Common myeloid progenitor, CD34-positive (primary cell): Measurements from ENCODE around the gene MYRIP.
A peak's percentile ranks its signal among the peaks of the same experiment; 100 is the strongest.

Experiments used
- CTCF ChIA-PET: fragments of 350-600 bp; sonication (Branson Sonifier 250); formaldehyde crosslinking; loops from one replicate; lab custom pipeline; 2021; ENCODE audit warnings: antibody characterized with exemption; lab: Charles Lee
- POLR2A ChIA-PET: fragments of 350-600 bp; sonication (Branson Sonifier 250); formaldehyde crosslinking; loops from one replicate; lab custom pipeline; 2021; ENCODE audit warnings: antibody characterized with exemption; lab: Charles Lee
- DNase-seq, 3 donors: peaks; one replicate each; pipeline versions ENCODE4 v3.0.0 to v3.0.0-alpha.2; 2013
- H3K27ac ChIP-seq, 2 experiments: 1 replicate in 1 of 2; 2 replicates in 1 of 2; pipeline ENCODE4 v1.7.0; 2013; ENCODE audit warnings: inconsistent platforms in 2 of 2, low read length in 2 of 2, mild to moderate bottlenecking in 2 of 2, low read depth in 1 of 2, moderate library complexity in 1 of 2; ENCODE audit not compliant: severe bottlenecking in 2 of 2, insufficient read depth in 1 of 2, poor library complexity in 1 of 2
- H3K27me3 ChIP-seq, 5 experiments: replicated peaks in 2 of 5; 1 replicate in 3 of 5; 2 replicates in 2 of 5; pipeline versions ENCODE4 v1.6.1 to v1.7.0; 2013; ENCODE audit warnings: low read length in 4 of 5, mild to moderate bottlenecking in 2 of 5, moderate library complexity in 2 of 5, inconsistent platforms in 1 of 5; ENCODE audit not compliant: insufficient read depth in 5 of 5, control insufficient read depth in 4 of 5
- H3K36me3 ChIP-seq, 4 experiments: 1 replicate in 2 of 4; 2 replicates in 2 of 4; pipeline versions ENCODE4 v1.6.1 to v1.7.0; 2013; ENCODE audit warnings: low read length in 3 of 4, control low read depth in 1 of 4, mild to moderate bottlenecking in 1 of 4; ENCODE audit not compliant: control insufficient read depth in 4 of 4, insufficient read depth in 4 of 4
- H3K4me1 ChIP-seq, 4 experiments: 1 replicate in 3 of 4; 2 replicates in 1 of 4; pipeline versions ENCODE4 v1.6.1 to v1.7.1; 2013; ENCODE audit warnings: low read length in 3 of 4, mild to moderate bottlenecking in 3 of 4, control low read depth in 1 of 4, inconsistent platforms in 1 of 4, moderate library complexity in 1 of 4; ENCODE audit not compliant: control insufficient read depth in 4 of 4, insufficient read depth in 4 of 4; ENCODE audit errors: control extremely low read depth in 1 of 4
- H3K4me3 ChIP-seq, 7 experiments: 1 replicate in 4 of 7; 2 replicates in 3 of 7; pipeline versions ENCODE4 v1.5.1 to v1.7.0; 2013; ENCODE audit warnings: mild to moderate bottlenecking in 7 of 7, low read length in 6 of 7, moderate library complexity in 6 of 7, inconsistent platforms in 2 of 7, low read depth in 2 of 7, control low read depth in 1 of 7; ENCODE audit not compliant: insufficient read depth in 4 of 7, control insufficient read depth in 1 of 7; ENCODE audit errors: extremely low read depth in 1 of 7
- H3K9me3 ChIP-seq, 5 experiments: 1 replicate in 4 of 5; 2 replicates in 1 of 5; pipeline versions ENCODE4 v1.6.1 to v1.7.1; 2013; ENCODE audit warnings: low read length in 4 of 5, mild to moderate bottlenecking in 2 of 5, inconsistent platforms in 1 of 5, low read depth in 1 of 5, moderate library complexity in 1 of 5; ENCODE audit not compliant: control insufficient read depth in 4 of 5, insufficient read depth in 2 of 5; ENCODE audit errors: control extremely low read depth in 1 of 5
- WGBS: methylation state at CpG from one replicate; pipeline ENCODE4 v1.1.5; 2013; ENCODE audit not compliant: insufficient coverage; 5-methylcytosine and 5-hydroxymethylcytosine counted together

The MYRIP gene

DNA sequence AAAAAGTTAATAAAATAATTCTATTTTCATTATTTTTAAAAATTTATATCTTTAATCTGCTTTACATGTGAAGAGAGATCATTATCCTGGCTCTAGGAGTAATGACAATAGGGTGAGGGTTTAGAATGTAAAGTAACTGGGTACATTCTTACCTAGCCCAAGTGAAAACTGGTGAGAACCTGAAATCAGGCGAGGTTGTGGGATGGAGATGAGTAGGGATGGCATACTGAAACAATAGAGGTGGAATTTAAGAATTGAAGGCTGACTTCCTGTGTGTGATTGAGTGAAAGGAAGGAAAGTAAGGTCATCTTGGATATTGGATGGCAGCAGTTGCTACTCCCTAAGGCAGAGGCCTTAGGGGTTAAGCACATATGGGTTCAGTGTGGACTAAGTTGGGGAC lies 82.7 kb downstream of the MYRIP start:
- DNase-seq, result no peak
- no peaks in the 10 kb centered on the region for H3K27me3 ChIP-seq
- ChIA-PET POLR2A (no interaction called here), CTCF (no interaction called here)
- peaks cover 0 to 2% (median 0%) of the 10 kb centered on the region in 4 experiments for H3K4me1 ChIP-seq
- no peak overlapping the region for H3K27ac ChIP-seq
- no peaks in the 10 kb centered on the region for H3K9me3 ChIP-seq
- WGBS, result 100% methylated on average over 1 of the region's 1 CpG
- H3K36me3 ChIP-seq, result no peaks in the 10 kb centered on the region
- no peak overlapping the region for H3K4me3 ChIP-seq

DNA sequence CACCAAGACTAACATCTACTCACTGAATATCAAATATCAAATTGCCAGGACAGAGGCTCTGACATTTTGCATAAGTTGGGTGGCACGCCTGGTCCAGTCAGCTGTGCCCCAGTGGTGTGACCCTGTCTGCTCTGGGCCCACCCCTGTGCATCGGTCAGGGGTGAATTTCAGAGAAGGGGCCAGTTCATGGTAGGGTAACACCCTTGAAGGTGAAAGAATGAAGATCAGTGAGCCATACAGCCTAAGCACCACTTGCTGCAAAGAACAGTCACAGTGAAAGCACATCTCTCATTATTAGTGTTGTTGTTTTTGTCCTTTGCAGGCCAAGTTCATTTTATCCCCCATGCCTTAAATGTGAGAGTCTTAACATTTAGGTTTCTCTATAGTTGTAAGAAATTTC lies 86.8 kb downstream of the MYRIP start:
- ChIA-PET POLR2A (no interaction called here), CTCF (no interaction called here)
- no peak for DNase-seq
- Histone ChIP-seq H3K9me3 (no peaks in the 10 kb centered on the region), H3K27me3 (no peaks in the 10 kb centered on the region), H3K4me3 (no peak overlapping the region), H3K36me3 (no peaks in the 10 kb centered on the region), H3K4me1 (no peaks in the 10 kb centered on the region), H3K27ac (no peak overlapping the region)
- 93% methylated on average over 2 of the region's 2 CpGs for WGBS

DNA sequence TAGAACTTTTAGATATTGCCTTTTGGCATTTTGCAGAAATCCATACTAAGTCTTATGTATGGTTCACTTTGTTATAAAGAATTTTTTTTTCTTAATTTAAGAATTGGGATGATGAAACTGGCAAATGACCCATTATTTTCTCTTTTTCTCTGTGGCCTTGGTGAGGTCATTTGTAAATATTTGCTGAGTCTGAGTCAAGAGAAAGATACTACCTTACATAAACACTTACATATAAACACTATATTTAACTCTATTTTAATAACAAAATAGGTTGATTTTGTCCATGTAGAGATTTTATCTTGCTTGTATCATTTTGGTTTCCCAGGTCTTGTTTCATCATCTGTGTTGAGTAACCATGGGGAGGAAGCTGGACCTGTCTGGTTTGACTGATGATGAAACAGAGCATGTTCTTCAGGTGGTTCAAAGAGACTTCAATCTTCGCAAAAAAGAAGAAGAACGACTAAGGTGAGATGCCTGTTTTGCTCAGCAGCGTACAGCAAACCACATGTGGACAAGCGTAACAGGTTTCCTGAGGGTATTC lies 91.1 kb downstream of the MYRIP start:
- 100% methylated on average over 4 of the region's 4 CpGs for WGBS
- no peak overlapping the region for H3K4me3 ChIP-seq
- no peak for DNase-seq
- no peaks in the 10 kb centered on the region for H3K36me3 ChIP-seq
- H3K4me1 ChIP-seq, result no peaks in the 10 kb centered on the region
- no peak overlapping the region for H3K27ac ChIP-seq
- CTCF ChIA-PET, result interaction anchor here (1.4 kb wide), 1 partner anchor 13 kb away, joined by 3 read pairs; no protein-coding TSS in a partner anchor
- H3K27me3 ChIP-seq, result no peaks in the 10 kb centered on the region
- POLR2A ChIA-PET, result no interaction called here
- no peaks in the 10 kb centered on the region for H3K9me3 ChIP-seq

DNA sequence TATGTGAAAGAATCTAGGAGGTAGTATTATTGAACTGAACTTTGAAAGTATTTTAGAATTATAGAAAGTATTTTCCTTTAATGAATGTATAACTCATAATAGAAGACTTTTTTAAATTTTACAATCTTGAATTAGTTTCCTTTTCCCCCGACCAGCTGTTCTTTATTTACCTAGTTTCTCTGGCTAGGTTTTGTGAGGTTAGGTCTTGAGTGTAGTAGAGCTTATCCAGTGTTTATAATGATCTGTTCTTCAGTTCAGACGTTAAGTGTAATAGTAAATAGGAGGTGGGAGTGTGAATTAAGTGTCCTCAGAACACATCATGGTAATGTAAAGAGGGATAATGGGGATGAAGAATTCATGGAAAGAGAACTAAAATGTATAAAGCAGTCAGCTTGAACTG lies 93.8 kb downstream of the MYRIP start:
- Histone ChIP-seq H3K36me3 (no peaks in the 10 kb centered on the region), H3K4me3 (no peak overlapping the region), H3K27ac (no peak overlapping the region), H3K9me3 (no peaks in the 10 kb centered on the region), H3K27me3 (no peaks in the 10 kb centered on the region), H3K4me1 (peaks cover 0 to 4% (median 0%) of the 10 kb centered on the region in 4 experiments)
- POLR2A ChIA-PET, result no interaction called here
- DNase-seq, result no peak
- CTCF ChIA-PET, result interaction anchor here (1.2 kb wide), 1 partner anchor 8 kb away, joined by 3 read pairs; no protein-coding TSS in a partner anchor
- WGBS, result 100% methylated on average over 1 of the region's 2 CpGs

DNA sequence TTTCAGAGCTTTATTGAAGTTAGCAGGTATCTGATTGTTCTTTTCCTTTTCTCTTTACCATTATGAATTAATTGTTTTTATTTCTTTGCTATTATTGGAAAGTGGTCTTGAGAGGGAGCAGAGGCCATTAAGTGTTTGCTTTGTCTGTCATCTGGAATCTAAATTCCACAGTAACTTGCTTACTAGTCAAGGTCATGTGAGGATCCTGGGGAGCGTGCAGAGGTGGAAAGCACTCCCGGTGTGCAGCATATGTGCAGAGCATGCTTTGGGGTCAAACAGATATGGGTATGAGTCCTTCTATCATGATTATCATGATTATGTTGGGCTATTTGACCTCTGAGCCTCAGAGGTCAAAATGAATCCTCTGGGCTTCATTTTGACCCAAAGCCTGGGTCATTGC lies 96.4 kb downstream of the MYRIP start:
- H3K36me3 ChIP-seq, result no peaks in the 10 kb centered on the region
- H3K27ac ChIP-seq, result no peak overlapping the region
- no peaks in the 10 kb centered on the region for H3K27me3 ChIP-seq
- ChIA-PET POLR2A (no interaction called here), CTCF (no interaction called here)
- WGBS, result 100% methylated on average over 2 of the region's 2 CpGs
- H3K4me1 ChIP-seq, result peaks cover 0 to 4% (median 0%) of the 10 kb centered on the region in 4 experiments
- no peak overlapping the region for H3K4me3 ChIP-seq
- DNase-seq, result no peak
- H3K9me3 ChIP-seq, result no peaks in the 10 kb centered on the region

DNA sequence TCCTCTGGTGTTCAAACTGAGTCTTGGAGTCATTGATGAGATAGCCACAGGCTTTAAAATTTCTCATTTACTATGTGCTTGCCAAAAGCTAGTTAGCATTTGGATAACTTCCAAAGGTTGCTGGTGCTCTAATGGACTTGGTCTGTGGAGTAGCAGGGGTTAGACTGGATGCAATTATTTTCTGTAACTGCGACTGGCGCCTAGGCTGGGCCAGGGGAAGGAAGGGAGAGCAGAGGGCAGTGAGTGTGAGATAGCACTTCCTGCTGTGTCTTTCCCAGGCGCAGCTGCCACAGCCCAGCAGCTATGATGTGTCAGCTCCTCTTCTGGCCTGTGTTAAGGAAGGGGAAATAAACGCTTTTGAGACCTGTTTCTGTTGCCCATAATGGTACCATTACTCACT lies 98.6 kb downstream of the MYRIP start:
- no peaks in the 10 kb centered on the region for H3K9me3 ChIP-seq
- no peak overlapping the region for H3K27ac ChIP-seq
- H3K36me3 ChIP-seq, result no peaks in the 10 kb centered on the region
- ChIA-PET POLR2A (no interaction called here), CTCF (no interaction called here)
- H3K4me3 ChIP-seq, result no peak overlapping the region
- DNase-seq, result peak in 1 of 3 donors; percentile 6
- peaks cover 0 to 4% (median 0%) of the 10 kb centered on the region in 4 experiments for H3K4me1 ChIP-seq
- H3K27me3 ChIP-seq, result no peaks in the 10 kb centered on the region
- 85% methylated on average over 3 of the region's 4 CpGs for WGBS

DNA sequence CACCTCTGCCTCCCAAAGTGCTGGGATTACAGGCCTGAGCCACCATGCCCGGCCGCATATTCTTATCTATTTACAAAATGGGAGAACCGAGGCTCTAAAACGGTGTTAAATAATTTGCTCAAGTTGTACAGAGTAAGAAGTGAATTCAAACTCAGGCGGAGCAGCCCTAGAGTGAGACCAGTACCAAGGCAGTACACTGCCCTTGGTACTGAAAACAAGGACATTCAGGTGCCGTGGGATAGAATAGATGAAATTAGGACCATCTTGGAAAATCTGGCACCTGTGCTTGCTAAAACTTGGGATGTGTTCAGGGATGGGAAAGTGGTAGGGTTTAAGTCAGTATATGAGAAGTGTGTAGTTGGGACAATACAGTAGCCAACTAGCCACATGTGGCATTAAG lies 100.7 kb downstream of the MYRIP start:
- POLR2A ChIA-PET, result no interaction called here
- DNase-seq, result no peak
- WGBS, result 86% methylated on average over 5 of the region's 6 CpGs
- Histone ChIP-seq H3K36me3 (no peaks in the 10 kb centered on the region), H3K9me3 (no peaks in the 10 kb centered on the region), H3K4me3 (no peak overlapping the region), H3K27me3 (no peaks in the 10 kb centered on the region), H3K27ac (no peak overlapping the region), H3K4me1 (peaks cover 0 to 4% (median 0%) of the 10 kb centered on the region in 4 experiments)
- CTCF ChIA-PET, result no interaction called here
